Measurements from ENCODE around the gene GALNT17. TPM values are rescaled to one million over a fixed set of nuclear protein-coding genes. Genes with fewer than 3 reads are reported as not detected.

Gene GALNT17
- total RNA-seq, 1 experiment from 2014 or later: not detected

GRCh38 chr7:71313553-71313952, 181.6 kb downstream of the GALNT17 start:
- CTCF ChIA-PET: no interaction called here
- H3K27ac ChIP-seq (ENCODE audit: low read depth, low read length, poor library complexity, severe bottlenecking): no peak overlapping the region
- H3K4me1 ChIP-seq (ENCODE audit: insufficient read depth, low read length, poor library complexity, severe bottlenecking): no peaks in the 10 kb centered on the region

GRCh38 chr7:71320916-71321315, 189.0 kb downstream of the GALNT17 start:
- CTCF ChIA-PET: no interaction called here
- Histone ChIP-seq H3K27ac (ENCODE audit: low read depth, low read length, poor library complexity, severe bottlenecking) (no peak overlapping the region), H3K9me3 (ENCODE audit: low read depth, low read length, poor library complexity, severe bottlenecking) (peaks cover 27% of the 10 kb centered on the region), H3K27me3 (replicated peaks; ENCODE audit: insufficient read depth, low read depth, low read length, poor library complexity) (no peaks in the 10 kb centered on the region), H3K4me3 (ENCODE audit: low read depth, low read length, poor library complexity, severe bottlenecking) (no peak overlapping the region), H3K36me3 (ENCODE audit: insufficient read depth, low read length, poor library complexity, severe bottlenecking) (no peaks in the 10 kb centered on the region), H3K4me1 (ENCODE audit: insufficient read depth, low read length, poor library complexity, severe bottlenecking) (no peaks in the 10 kb centered on the region)
- no peak for DNase-seq (ENCODE audit: low spot score)
- BruUV-seq (replicated peaks): no TSS peak
- intact Hi-C loops (cut with micrococcal nuclease; ENCODE audit: unreplicated experiment): no loop called here
- TF ChIP-seq CTCF (conservative IDR thresholded peaks at IDR 0.05; ENCODE audit: low read depth, low read length) (no peak), EZH2 (IDR thresholded peaks at IDR 0.05; ENCODE audit: borderline replicate concordance, low read depth, low read length, poor library complexity, severe bottlenecking) (no peak)
- POLR2A ChIA-PET (ENCODE audit: low non-redundant PET): no interaction called here

More at GRCh38 chr7:71313553-71313952, 181.6 kb downstream of the GALNT17 start:
- Histone ChIP-seq H3K27me3 (replicated peaks; ENCODE audit: insufficient read depth, low read depth, low read length, poor library complexity) (no peaks in the 10 kb centered on the region), H3K9me3 (ENCODE audit: low read depth, low read length, poor library complexity, severe bottlenecking) (peaks cover 12% of the 10 kb centered on the region), H3K36me3 (ENCODE audit: insufficient read depth, low read length, poor library complexity, severe bottlenecking) (no peaks in the 10 kb centered on the region), H3K4me3 (ENCODE audit: low read depth, low read length, poor library complexity, severe bottlenecking) (no peak overlapping the region)
- no peak for TF ChIP-seq EZH2 (IDR thresholded peaks at IDR 0.05; ENCODE audit: borderline replicate concordance, low read depth, low read length, poor library complexity, severe bottlenecking)
- no peak for TF ChIP-seq CTCF (conservative IDR thresholded peaks at IDR 0.05; ENCODE audit: low read depth, low read length)
- no TSS peak for BruUV-seq (replicated peaks)
- DNase-seq (ENCODE audit: low spot score): no peak
- intact Hi-C loops (cut with micrococcal nuclease; ENCODE audit: unreplicated experiment): no loop called here
- POLR2A ChIA-PET (ENCODE audit: low non-redundant PET): no interaction called here

GRCh38 chr7:71322201-71322600, 190.3 kb downstream of the GALNT17 start:
- intact Hi-C loops (cut with micrococcal nuclease; ENCODE audit: unreplicated experiment): no loop called here
- DNase-seq (ENCODE audit: low spot score): no peak
- Histone ChIP-seq H3K9me3 (ENCODE audit: low read depth, low read length, poor library complexity, severe bottlenecking) (peaks cover 27% of the 10 kb centered on the region), H3K4me1 (ENCODE audit: insufficient read depth, low read length, poor library complexity, severe bottlenecking) (no peaks in the 10 kb centered on the region), H3K27ac (ENCODE audit: low read depth, low read length, poor library complexity, severe bottlenecking) (no peak overlapping the region), H3K27me3 (replicated peaks; ENCODE audit: insufficient read depth, low read depth, low read length, poor library complexity) (no peaks in the 10 kb centered on the region), H3K36me3 (ENCODE audit: insufficient read depth, low read length, poor library complexity, severe bottlenecking) (no peaks in the 10 kb centered on the region), H3K4me3 (ENCODE audit: low read depth, low read length, poor library complexity, severe bottlenecking) (no peak overlapping the region)
- CTCF ChIA-PET: no interaction called here
- BruUV-seq (replicated peaks): no TSS peak
- POLR2A ChIA-PET (ENCODE audit: low non-redundant PET): no interaction called here
- TF ChIP-seq CTCF (conservative IDR thresholded peaks at IDR 0.05; ENCODE audit: low read depth, low read length) (no peak), EZH2 (IDR thresholded peaks at IDR 0.05; ENCODE audit: borderline replicate concordance, low read depth, low read length, poor library complexity, severe bottlenecking) (no peak)

Data from A673 (cell line).